ENCODE results near the gene TRIML1.

TRIML1 gene

GRCh38 chr4:188162698-188163097, 23.5 kb downstream of the TRIML1 start:
- DNase-seq (ENCODE audit: low spot score) = no peak
- no peak for TF ChIP-seq CTCF (IDR thresholded peaks at IDR 0.05; ENCODE audit: borderline replicate concordance, control extremely low read depth, extremely low read depth, insufficient read depth, missing control alignments)
- in situ Hi-C loops (cut with MboI; ENCODE audit: low sequenced_read_pairs, unreplicated experiment) = no loop called here

GRCh38 chr4:188168726-188169373, 29.6 kb downstream of the TRIML1 start:
- no peak for TF ChIP-seq CTCF (IDR thresholded peaks at IDR 0.05; ENCODE audit: borderline replicate concordance, control extremely low read depth, extremely low read depth, insufficient read depth, missing control alignments)
- in situ Hi-C loops (cut with MboI; ENCODE audit: low sequenced_read_pairs, unreplicated experiment) = no loop called here
- DNase-seq (ENCODE audit: low spot score) = no peak

- no peak for DNase-seq (ENCODE audit: low spot score)
- in situ Hi-C loops (cut with MboI; ENCODE audit: low sequenced_read_pairs, unreplicated experiment) = no loop called here
- no peak for TF ChIP-seq CTCF (IDR thresholded peaks at IDR 0.05; ENCODE audit: borderline replicate concordance, control extremely low read depth, extremely low read depth, insufficient read depth, missing control alignments)
Observed at GRCh38 chr4:188171551-188171950, 32.3 kb downstream of the TRIML1 start.

DNA sequence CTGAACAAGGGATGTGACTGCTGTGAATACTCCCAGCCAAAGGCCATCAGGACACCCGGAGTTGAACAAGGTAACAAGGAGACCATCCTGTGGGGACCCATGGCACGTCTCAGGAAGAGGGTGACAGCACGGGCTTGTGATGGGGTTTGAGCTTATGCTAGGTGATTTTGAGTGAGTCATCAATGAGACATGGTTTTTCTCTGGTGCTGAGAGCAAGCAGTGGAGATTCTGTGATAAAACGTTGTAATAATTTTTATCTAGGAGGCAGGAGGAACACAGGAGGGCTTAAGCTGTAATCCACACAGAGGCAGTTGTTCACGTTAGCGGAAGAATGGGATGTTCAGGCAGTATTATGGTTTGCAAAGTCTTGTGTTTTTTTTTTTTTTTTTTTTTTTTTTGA, 36.0 kb downstream of the TRIML1 start:
- no peak for TF ChIP-seq CTCF (IDR thresholded peaks at IDR 0.05; ENCODE audit: borderline replicate concordance, control extremely low read depth, extremely low read depth, insufficient read depth, missing control alignments)
- in situ Hi-C loops (cut with MboI; ENCODE audit: low sequenced_read_pairs, unreplicated experiment) = no loop called here
- no peak for DNase-seq (ENCODE audit: low spot score)

- no peak for TF ChIP-seq CTCF (IDR thresholded peaks at IDR 0.05; ENCODE audit: borderline replicate concordance, control extremely low read depth, extremely low read depth, insufficient read depth, missing control alignments)
- no peak for DNase-seq (ENCODE audit: low spot score)
- in situ Hi-C loops (cut with MboI; ENCODE audit: low sequenced_read_pairs, unreplicated experiment) = no loop called here
Observed at GRCh38 chr4:188177997-188178675, 38.9 kb downstream of the TRIML1 start.

- DNase-seq (ENCODE audit: low spot score) = no peak
- TF ChIP-seq CTCF (IDR thresholded peaks at IDR 0.05; ENCODE audit: borderline replicate concordance, control extremely low read depth, extremely low read depth, insufficient read depth, missing control alignments) = no peak
- in situ Hi-C loops (cut with MboI; ENCODE audit: low sequenced_read_pairs, unreplicated experiment) = no loop called here
Observed at GRCh38 chr4:188178806-188179205, 39.6 kb downstream of the TRIML1 start.
